WTC11 (cell line): ENCODE data around the gene MCF2L. TPM values are rescaled to one million over a fixed set of nuclear protein-coding genes. Genes with fewer than 3 reads are reported as not detected.
A peak's percentile ranks its signal among the peaks of the same experiment; 100 is the strongest.

Experiments used
- ATAC-seq: fragments of 200-7000 bp; cut with Tn5 transposase; 2 replicates; pipeline ENCODE4 v1.10.0; 2021; ENCODE audit warnings: mild to moderate bottlenecking, moderate library complexity
- CTCF ChIA-PET: fragments of 300-600 bp; sonication (Branson Sonifier 250); formaldehyde crosslinking; loops from one replicate; lab custom pipeline; 2021; ENCODE audit warnings: antibody characterized with exemption; lab: Charles Lee
- POLR2A ChIA-PET: fragments of 350-600 bp; sonication (Branson Sonifier 250); formaldehyde crosslinking; loops from one replicate; lab custom pipeline; 2021; ENCODE audit warnings: antibody characterized with exemption; lab: Charles Lee
- DNase-seq: peaks from one replicate; pipeline ENCODE4 v3.0.0; 2021; ENCODE audit warnings: low spot score
- H3K27ac Mint-ChIP-seq: 2 replicates; pipeline ENCODE4 v1.8.0; 2021; ENCODE audit warnings: mixed read lengths
- H3K27me3 Mint-ChIP-seq: 2 replicates; pipeline ENCODE4 v1.8.0; 2021; ENCODE audit warnings: low read depth, mild to moderate bottlenecking, moderate library complexity, mixed read lengths
- H3K36me3 Mint-ChIP-seq: 2 replicates; pipeline ENCODE4 v1.8.0; 2021; ENCODE audit warnings: mixed read lengths
- H3K4me1 Mint-ChIP-seq: 2 replicates; pipeline ENCODE4 v1.8.0; 2022; ENCODE audit warnings: mixed read lengths
- H3K4me3 Mint-ChIP-seq: 2 replicates; pipeline ENCODE4 v1.8.0; 2021; ENCODE audit warnings: mild to moderate bottlenecking, moderate library complexity, mixed read lengths
- H3K9me3 Mint-ChIP-seq: 2 replicates; pipeline ENCODE4 v1.8.0; 2021; ENCODE audit warnings: mixed read lengths
- ARID4B ChIP-seq: sonication (generic); formaldehyde crosslinking; IDR thresholded peaks from 2 replicates; pipeline ENCODE4 v1.8.0; 2023; ENCODE audit warnings: missing genetic modification reagents, mild to moderate bottlenecking, borderline replicate concordance
- ATF3 ChIP-seq: sonication (generic); formaldehyde crosslinking; conservative IDR thresholded peaks from 2 replicates; pipeline ENCODE4 v1.8.1; 2022; ENCODE audit warnings: mild to moderate bottlenecking, missing genetic modification reagents
- ATF6 ChIP-seq: sonication (generic); formaldehyde crosslinking; IDR thresholded peaks from 2 replicates; pipeline ENCODE4 v1.8.1; 2023; ENCODE audit warnings: mild to moderate bottlenecking, missing genetic modification reagents
- CDX4 ChIP-seq: fragments of 250-450 bp; sonication (Bioruptor Pico); IDR thresholded peaks from 2 replicates; pipeline ENCODE4 v1.9.0; 2021; ENCODE audit warnings: moderate library complexity, mild to moderate bottlenecking, inconsistent platforms, borderline replicate concordance
- E2F1 ChIP-seq: sonication (generic); formaldehyde crosslinking; IDR thresholded peaks from 2 replicates; pipeline ENCODE4 v1.8.0; 2022; ENCODE audit warnings: mild to moderate bottlenecking, missing genetic modification reagents
- ERG ChIP-seq: fragments of 250-450 bp; sonication (Bioruptor Pico); IDR thresholded peaks from 2 replicates; pipeline ENCODE4 v1.8.0; 2021; ENCODE audit warnings: mild to moderate bottlenecking
- MYBL2 ChIP-seq: sonication (generic); formaldehyde crosslinking; IDR thresholded peaks from 2 replicates; pipeline ENCODE4 v1.8.1; 2023; ENCODE audit warnings: mild to moderate bottlenecking, moderate library complexity, missing genetic modification reagents
- NR3C1 ChIP-seq: sonication (generic); formaldehyde crosslinking; conservative IDR thresholded peaks from 2 replicates; pipeline ENCODE4 v1.8.1; 2023; ENCODE audit warnings: low read depth, mild to moderate bottlenecking, missing genetic modification reagents
- PRRX2 ChIP-seq: fragments of 250-450 bp; sonication (Bioruptor Pico); IDR thresholded peaks from 2 replicates; pipeline ENCODE4 v1.8.0; 2021; ENCODE audit warnings: mild to moderate bottlenecking
- TEAD4 ChIP-seq: sonication (generic); formaldehyde crosslinking; IDR thresholded peaks from 2 replicates; pipeline ENCODE4 v1.8.0; 2022; ENCODE audit warnings: mild to moderate bottlenecking, missing genetic modification reagents
- TP53 ChIP-seq: sonication (generic); formaldehyde crosslinking; IDR thresholded peaks from 2 replicates; pipeline ENCODE4 v1.8.1; 2023; ENCODE audit warnings: mild to moderate bottlenecking, missing genetic modification reagents
- ZBTB43 ChIP-seq: sonication (generic); formaldehyde crosslinking; IDR thresholded peaks from 2 replicates; pipeline ENCODE4 v1.8.1; 2023; ENCODE audit warnings: mild to moderate bottlenecking, missing genetic modification reagents
- ZNF232 ChIP-seq: sonication (generic); formaldehyde crosslinking; IDR thresholded peaks from 2 replicates; pipeline ENCODE4 v1.8.0; 2022; ENCODE audit warnings: mild to moderate bottlenecking, missing genetic modification reagents
- ZNF281 ChIP-seq: sonication (generic); formaldehyde crosslinking; IDR thresholded peaks from 2 replicates; pipeline ENCODE4 v1.8.0; 2023; ENCODE audit warnings: mild to moderate bottlenecking, missing genetic modification reagents
- ZNF317 ChIP-seq: sonication (generic); formaldehyde crosslinking; IDR thresholded peaks from 2 replicates; pipeline ENCODE4 v1.8.1; 2023; ENCODE audit warnings: low read depth, mild to moderate bottlenecking, moderate library complexity, missing genetic modification reagents, borderline replicate concordance
- ZNF512 ChIP-seq: sonication (generic); formaldehyde crosslinking; IDR thresholded peaks from 2 replicates; pipeline ENCODE4 v1.8.1; 2022; ENCODE audit warnings: missing genetic modification reagents, borderline replicate concordance
- ZSCAN18 ChIP-seq: fragments of 250-450 bp; sonication (Bioruptor Pico); IDR thresholded peaks from 2 replicates; pipeline ENCODE4 v2.1.2; 2022; ENCODE audit warnings: mild to moderate bottlenecking, moderate library complexity
- total RNA-seq: library from RNA; stranded (reverse); gene quantifications from 3 replicates; pipeline ENCODE4 v1.2.3, GENCODE V29; 2021

The MCF2L gene
- total RNA-seq, 1 experiment from 2014 or later, result 34.8 TPM

- no peak for ATAC-seq
- peaks cover 11% of the 10 kb centered on the region for H3K36me3 Mint-ChIP-seq
- no peaks in the 10 kb centered on the region for H3K27me3 Mint-ChIP-seq
- ChIA-PET POLR2A (no interaction called here), CTCF (interaction anchor here (0.7 to 4.0 kb wide), 6 partner anchors 11 to 101 kb away, joined by 3 to 13 read pairs (median 4); partner anchors contain the start of gene MCF2L)
- DNase-seq, result no peak
- no peak overlapping the region for H3K4me3 Mint-ChIP-seq
- H3K9me3 Mint-ChIP-seq, result peaks cover 12% of the 10 kb centered on the region
- H3K27ac Mint-ChIP-seq, result peak overlapping the region; percentile 53; the same call in 1 of the 2 replicates
- peaks cover 4% of the 10 kb centered on the region for H3K4me1 Mint-ChIP-seq
- TF ChIP-seq CDX4 (no peak), ZNF232 (CRISPR knock-in tag) (no peak), ATF6 (CRISPR knock-in tag) (no peak), PRRX2 (CRISPR knock-in tag) (no peak), ZBTB43 (CRISPR knock-in tag) (no peak), ERG (CRISPR knock-in tag) (no peak), ZSCAN18 (CRISPR knock-in tag) (no peak), ZNF317 (CRISPR knock-in tag) (no peak), ARID4B (CRISPR knock-in tag) (no peak), ZNF281 (CRISPR knock-in tag) (no peak), ATF3 (CRISPR knock-in tag) (no peak), MYBL2 (CRISPR knock-in tag) (no peak), TEAD4 (CRISPR knock-in tag) (no peak), TP53 (CRISPR knock-in tag) (no peak), E2F1 (CRISPR knock-in tag) (no peak), NR3C1 (CRISPR knock-in tag) (no peak), ZNF512 (no peak)
Measured at GRCh38 chr13:112984954-112985802, 16.2 kb downstream of the MCF2L start.
